Measurements from ENCODE around the gene STRIT1. TPM values are rescaled to one million over a fixed set of nuclear protein-coding genes. Genes with fewer than 3 reads are reported as not detected.

The STRIT1 gene
- not detected for polyA plus RNA-seq (2013, experiment 1 of 2; ENCODE audit: insufficient read length)
- not detected for polyA plus RNA-seq (2013, experiment 2 of 2; ENCODE audit: insufficient read length)

DNA sequence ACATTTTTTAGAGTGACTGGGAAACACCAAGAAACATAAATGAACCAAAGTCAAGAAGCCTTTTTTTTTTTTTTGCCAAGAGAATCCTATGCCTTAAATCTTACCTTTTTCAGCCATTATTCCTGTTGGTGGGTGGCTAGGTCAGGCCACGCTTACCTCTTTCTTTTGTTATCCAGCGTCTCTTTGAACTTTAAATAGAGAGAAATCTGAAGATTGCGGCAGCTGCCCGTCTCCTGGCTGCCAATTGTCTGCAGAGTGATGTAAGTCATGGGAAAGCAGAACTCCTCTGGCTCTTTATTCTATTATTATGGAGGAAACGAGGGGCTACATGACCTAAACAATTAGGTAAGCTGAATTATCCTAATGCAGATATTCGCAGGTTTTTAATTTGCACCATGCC, at the start of gene STRIT1:
TSS of gene STRIT1 (minus strand) at position 168 of the 400 bp plus-strand sequence.
- no peak for DNase-seq

DNA sequence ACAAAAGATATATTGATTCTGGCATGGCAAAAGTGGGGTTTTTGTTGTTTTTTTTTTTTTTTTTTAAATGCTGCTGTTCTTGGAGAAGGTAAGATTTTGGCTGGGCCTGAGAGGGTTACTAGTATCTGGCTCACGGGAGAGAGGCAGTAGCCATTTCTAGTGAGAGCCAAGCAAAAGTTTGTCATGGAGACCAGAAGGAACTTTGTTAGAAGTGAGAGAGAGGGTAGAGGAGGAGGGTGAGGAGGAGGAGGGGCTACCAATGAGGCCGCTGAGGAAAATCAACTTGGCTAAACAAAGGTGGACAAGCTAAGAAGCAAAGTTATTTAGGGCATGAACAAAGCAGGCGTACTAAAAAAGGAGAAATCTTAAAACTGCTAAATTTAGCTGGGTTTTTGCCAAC, 48.9 kb upstream of the STRIT1 start:
- no peak for DNase-seq

DNA sequence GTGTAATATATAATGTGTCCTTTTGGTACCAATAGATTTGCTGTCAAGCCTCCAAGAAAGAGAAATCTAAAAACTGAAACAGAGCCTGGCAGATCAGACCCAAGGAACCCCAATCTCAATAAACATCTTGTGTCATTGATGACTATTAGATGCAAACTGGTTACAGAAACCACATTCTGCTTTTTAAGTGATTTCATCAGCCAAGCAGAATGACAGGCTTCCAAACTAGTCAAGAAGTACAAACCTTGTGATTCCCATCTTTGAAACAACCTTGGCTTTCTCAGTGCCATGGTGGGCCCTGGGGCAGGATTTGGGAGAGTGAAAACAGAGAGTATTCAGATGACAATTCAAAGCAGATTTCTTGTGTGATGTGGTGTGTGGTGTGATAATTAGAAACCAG, 45.6 kb upstream of the STRIT1 start:
- no peak for DNase-seq

DNA sequence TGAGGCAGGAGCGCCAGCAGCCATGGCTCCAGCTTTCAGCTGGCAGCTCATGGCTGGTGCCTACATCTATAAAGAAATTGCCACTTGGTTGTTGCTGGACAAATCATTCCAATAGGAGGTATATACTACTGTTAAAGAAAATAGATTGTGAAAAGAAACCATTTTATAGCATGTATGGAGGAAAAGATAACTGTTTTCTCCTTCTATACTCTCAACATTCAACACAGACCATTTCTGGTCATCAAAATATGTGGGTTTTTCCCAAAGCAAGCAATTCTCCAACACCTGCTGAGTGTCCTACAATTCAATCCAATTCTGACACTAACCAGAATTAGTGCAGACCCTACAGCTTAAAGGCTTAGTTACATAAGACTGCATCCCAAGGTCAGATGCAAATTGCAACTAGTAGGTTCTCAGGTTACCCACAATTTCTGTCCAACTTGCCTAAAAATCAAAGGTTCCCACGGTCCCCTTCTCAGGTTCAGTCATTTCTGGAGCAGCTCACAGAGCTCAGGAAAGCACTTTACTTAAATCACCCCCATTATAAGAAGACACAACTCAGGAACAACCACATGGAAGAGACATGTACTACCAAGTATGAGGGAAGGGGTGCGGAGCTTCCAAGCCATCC, 42.4 kb upstream of the STRIT1 start:
- no peak for DNase-seq

DNA sequence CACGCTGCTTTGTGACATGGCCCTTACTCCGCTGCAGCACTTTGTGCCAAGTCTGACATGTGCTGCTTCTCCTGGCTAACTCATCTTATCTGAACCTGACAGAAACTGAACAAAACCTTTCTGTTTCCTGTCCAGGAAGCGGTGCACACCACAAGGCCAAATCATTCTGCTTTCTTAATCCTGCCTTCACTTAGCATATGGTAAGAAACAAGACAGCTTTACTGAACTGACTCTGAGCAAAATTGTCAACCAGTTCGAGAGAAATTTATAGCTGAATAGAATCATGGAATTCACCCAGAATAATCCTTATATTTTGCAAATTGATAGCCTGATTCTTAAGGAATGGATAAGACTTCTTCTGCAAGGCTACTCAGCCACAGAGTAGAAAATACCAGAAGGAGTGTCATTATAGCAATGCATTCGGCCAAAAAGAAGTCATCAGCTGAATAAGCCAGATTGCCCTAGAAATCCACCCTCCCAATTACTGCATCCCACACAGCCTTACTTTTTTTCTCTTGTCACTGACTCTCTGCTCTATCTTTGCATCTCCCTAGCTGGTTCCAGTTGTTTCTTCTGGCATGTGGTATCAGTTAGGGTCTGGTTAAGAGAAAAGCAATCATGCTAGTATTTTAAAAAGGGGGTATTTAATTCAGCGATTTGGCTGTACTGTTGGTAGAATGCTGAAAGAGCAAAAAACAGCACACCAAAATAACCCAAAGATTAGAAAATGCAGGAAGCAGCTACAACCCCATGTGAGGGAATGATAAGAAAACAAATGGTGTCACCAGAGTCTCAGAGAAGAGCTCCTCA, 41.6 kb upstream of the STRIT1 start:
- DNase-seq, result no peak

DNA sequence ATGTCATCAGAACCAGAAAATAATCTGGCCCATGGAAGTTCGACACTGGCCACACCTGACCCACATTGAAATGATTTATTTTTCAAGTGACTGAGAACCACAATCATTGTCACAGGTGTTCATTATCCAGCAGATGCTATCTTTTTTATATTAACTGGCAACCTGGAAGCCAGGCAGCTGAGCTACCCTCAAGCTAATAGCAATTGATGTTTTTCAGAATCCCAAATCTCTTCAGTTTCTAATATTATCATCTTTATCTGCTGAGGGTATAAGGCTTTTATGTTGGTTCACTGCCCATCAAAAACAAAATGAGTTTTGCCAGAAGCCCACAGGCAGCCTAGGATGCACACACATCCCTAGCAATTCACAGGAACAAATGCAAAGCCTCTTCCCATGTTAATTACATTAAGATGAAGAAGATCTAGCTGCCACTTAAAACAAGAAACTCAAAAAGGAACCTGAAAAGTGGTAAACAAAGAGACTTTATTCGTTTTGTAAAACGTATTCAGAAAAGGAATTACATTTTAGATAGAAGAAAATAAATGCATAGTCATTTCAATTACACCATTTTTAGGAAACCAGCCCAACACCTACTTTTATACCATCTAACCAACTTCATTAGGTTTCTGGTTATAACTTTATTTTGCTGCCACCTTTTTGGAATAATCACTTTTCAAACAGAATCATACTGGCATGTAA, 40.9 kb upstream of the STRIT1 start:
- DNase-seq, result no peak

DNA sequence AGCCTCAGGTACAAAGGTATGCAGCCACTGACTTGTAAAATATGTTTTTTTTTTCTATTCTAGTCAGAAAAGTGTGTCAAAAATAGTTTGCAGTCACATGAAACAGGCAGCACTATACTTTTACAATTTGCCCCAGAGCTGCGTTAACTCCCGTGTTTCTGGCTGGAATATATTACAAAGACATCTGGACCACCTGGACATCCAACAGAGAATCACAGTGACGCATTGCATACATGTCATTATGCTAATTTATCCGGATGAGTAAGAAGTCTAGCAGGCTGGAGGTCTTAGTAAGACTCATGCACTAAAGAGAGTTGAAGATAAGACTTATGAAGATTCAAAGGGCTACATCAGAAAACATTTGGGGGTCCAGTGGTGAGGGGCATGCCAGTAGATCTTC, 39.2 kb upstream of the STRIT1 start:
- no peak for DNase-seq

DNA sequence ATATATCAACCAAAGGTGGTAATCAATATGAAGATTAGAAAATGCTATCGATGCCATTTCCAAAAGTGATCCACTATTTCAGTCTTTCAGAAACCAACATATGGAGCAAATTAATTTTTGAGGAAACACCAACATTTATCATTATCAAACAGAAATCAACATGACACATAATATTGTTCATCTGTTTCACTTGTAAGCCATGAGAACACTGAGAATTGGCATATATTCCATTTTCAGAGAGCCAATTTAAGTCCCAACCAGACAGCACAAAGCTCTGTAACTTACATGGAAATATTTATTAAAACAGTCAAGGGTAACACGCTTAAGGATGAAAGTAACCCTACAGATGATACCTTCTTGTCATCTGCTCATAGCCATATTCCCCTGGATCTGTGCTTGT, 37.6 kb upstream of the STRIT1 start:
- DNase-seq, result no peak

DNA sequence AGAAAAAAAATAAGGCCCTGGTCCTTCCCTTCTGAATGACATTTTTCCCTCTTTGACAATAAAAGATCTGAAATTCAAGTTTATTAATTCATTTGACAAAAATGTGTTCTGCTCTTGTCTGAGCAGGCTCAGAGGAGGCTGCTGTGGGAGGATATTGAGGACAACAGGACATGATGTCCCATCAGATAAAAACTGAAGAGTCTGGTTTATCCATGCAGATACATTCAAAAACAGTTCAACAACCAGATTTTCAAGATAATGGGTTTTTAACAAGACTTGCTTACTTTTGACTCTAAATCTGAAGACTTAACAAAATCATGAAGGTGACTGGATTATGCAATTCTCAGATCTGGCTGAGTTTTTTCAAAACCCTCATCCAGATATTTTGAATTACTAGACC, 36.9 kb upstream of the STRIT1 start:
- no peak for DNase-seq

DNA sequence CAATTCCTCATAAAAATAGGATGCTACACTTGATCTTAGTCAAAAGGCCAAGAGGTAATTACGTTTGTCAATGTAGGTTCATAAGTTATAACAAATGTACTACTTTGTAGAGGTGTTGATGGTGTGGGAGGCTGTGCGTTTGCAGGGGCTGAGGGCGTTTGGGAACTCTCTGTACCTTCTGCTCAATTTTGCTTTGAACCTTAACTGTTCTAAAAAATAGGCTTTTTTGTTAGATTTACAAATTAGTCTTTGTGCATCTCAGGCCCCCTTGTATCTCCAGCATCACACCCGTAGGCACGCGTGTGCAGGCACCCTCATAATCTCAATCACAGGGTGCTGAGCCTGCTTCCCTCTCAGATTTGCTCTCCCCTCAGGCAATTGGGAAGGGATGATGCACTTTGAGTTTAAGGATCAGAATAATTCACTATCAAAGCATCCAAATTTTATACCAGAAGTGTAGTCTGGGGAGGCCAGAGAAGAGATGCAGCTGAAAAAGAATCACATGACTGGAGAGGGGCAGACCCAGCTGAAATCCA, 36.1 kb upstream of the STRIT1 start:
- DNase-seq, result no peak

DNA sequence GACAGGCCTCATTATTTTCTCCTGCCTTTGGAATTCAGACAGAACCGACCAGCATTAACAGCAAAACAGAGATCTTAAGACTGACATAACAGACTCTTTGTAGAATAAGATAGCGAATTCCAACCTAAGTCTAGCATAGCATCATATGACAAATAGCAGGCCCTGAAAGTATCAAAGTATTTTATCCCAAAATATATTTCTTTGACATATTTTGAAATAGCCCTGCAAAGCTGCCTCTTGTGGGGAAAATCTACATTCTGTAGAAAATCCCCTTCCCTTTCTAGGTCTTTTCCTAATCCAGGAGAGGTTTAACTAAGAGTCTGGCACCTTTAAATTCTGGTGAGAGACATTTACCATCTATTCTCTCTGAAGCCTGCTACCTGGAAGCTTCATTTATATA, 34.4 kb upstream of the STRIT1 start:
- no peak for DNase-seq

DNA sequence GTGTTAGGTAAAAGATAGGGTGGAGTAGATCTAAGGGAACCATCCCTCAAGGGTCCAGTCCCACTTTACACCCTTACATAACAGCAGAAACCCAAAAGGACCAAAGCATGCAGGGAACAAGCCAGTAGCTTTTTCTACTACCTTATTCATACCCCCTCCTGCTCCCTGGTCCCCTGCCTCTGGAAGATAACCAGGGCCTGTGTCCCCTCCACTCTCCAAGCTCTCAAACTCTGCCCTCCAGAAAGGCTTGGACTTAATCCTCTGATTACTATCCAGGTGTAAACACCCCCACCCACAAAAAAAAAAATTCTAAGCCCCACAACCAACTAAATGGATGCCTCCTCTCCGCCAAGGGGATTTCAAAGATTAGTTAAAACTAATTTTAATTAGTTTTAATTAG, 33.9 kb upstream of the STRIT1 start:
- DNase-seq, result no peak

DNA sequence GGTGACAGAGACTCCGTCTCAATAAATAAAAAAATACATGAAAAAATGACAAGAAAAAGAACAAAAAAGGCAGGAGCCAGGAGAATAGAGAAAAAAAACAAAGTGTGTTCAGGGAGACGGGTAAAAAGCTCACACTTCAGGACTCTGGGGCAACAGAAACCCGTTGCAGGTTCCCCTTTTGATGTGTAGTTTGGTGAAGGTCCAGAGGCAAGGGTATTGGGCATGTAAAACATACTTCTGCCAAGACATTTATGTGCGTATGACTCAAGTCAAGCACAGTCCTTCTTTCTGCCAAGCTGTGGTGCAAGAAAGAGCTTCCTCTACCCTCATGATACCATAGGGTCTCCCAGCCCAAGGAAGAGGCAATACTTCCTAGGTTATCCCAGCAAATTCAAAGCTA, 33.4 kb upstream of the STRIT1 start:
- no peak for DNase-seq

DNA sequence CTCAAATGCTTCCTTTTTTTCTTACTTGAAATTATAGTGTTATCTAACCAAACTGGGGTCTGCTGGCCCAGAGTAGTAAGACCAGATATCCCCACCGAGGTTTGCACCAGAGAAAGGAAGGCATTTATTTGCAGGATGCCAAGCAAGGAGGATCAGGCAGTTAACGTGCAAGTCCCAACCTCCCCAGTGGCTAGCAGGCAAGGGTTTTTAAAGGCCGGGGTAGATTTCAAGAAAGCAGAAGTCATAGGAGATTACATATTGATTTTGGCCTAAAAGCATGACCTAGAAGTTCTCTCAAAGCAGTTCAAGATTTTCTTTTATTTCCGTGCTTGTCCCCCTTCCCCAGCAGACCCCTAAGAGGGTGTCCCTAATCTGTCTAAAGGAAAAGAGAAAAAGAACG, 32.8 kb upstream of the STRIT1 start:
- no peak for DNase-seq

DNA sequence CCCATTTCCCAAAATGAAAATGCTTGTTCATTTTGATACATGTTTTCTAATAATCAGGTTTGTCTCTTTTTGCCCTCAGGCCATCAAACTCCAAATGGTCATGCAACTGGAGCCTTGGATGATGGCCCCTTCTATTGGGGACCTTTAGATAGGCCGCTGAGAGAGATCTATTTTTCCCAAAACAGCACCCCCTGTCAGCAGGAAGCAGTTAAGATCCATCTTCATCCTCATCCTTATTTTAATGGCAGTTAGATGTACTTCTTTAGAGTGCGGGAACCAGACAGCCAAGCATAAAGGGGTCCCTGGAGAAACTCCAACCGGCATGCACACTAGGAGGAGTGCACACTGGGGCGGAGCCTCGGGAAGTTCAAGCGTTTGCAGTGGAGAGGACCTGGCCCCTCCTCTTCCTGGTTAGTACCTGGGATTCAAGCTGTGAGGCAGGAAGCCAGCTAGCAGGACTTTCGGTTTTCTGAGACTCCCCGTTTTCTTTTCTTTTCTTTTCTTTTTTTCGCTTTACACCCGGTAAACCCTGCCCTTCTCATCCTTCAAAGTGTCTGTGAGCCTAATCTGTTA, 31.9 kb upstream of the STRIT1 start:
- no peak for DNase-seq

DNA sequence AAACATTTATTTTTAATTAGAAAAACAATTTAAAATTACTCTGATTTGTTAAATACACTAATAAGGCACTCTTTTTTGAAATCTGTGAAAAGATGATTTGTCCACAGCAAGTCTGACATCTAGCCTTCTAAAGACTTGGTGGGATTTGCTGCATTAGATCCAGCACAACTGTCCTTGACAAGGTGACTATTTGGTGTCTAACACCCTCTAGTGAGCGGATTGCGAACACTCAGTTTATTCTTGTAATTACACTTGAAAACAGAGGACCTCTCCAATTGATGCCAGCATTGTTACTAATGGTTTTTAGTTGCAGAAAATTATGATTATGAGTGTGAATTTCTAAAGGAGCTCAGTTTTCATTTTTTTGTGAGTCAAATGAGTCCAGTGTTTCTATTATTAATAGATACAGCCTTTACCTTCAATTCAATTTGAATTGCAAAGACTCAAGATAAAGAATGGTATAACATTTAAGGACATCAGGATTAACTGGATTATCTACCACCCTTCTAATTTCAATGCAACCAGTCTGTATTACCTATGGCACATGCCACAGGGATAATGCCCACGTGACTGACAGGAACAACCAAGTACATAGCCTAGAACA, 29.7 kb upstream of the STRIT1 start:
- peak; percentile 76 for DNase-seq

DNA sequence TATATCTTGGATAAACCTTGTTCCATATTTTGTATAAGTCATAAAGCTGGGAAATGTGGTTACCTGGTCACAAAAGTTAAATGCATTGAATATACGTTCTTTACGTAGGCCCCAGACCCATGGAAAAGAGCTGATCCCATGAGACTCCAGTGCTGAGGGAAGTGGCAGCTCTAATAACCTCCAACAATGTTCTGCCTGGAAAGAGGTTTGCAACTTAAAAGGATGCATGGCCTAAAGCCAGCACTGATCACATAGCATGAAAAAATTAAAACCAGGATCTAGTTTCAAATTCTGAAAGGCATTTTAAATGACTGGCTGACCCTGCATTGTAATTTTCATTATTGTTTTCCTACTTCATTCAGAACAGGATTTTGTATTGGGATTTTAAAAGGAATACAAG, 27.9 kb upstream of the STRIT1 start:
- DNase-seq, result no peak

DNA sequence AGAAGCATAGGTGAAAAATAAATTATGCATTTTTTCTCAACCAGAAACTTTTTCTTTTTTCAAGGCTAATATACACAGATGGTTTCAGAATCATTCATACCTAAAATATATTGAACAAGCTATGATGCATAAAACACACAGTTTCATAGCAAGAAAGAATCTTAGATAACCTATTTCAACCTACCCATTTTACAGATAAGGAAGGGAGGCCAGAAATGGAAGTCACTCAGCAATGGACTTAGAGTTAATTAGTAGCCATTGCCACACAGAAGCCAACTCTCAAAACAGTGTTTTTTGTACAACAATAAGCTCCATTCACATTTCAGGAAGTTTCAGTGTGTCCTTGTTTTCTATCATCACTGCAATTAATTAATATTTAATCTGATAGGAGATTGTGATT, 27.5 kb upstream of the STRIT1 start:
- no peak for DNase-seq

DNA sequence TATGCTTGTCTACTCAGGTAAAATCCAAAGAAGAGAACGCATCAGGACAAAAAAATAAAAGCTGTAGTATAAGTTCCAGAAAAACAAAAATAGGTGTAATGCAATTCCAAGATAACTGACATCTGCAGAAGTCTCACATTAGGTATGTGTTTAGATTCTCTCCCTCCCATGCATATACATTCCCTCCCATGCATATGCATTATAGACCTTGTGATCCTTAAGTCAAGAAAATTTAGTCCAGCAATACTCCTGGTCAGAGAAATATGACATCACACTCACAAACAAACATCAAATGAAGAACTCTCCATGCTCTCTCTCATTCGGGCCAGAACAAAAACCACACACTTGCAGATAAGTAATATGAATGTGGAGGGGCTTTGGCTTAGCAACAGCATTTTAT, 25.3 kb upstream of the STRIT1 start:
- DNase-seq, result no peak

DNA sequence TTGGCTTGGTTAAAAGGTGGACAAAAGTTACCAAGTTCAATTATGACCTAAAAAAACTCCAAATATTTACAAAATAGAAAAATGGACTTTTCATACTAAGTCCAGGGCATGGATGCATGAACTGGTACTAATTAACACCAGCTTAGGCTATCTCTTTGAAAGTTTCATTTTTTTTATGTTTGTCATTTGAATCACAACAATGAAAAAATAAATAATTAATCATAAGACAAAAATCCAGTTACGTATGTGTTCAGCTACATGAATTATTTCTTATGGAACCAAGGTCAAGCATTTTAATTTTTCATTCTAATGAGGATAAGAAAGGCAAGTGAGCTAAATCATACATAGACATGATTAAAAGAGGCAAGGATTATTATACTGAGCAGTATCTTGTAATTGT, 23.7 kb upstream of the STRIT1 start:
- peak; percentile 36 for DNase-seq

DNA sequence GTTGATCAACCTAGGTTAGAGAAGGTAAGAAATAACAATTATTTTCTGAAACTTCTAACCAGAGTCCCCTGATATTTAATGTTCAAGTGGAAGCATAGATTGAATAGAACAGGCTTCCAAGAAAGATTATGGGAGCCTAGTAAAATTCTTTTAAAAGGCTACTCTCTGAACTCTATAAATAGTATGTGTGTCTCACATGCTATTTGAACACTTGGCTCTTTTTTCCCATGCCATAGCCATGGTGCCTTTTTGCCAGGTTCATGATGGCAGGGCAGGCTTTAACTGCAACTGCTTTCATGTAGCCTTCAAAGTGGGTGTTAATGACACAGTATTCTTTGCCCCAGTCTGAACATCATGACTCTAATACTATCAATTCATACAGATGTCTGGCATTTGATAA, 22.9 kb upstream of the STRIT1 start:
- DNase-seq, result no peak

DNA sequence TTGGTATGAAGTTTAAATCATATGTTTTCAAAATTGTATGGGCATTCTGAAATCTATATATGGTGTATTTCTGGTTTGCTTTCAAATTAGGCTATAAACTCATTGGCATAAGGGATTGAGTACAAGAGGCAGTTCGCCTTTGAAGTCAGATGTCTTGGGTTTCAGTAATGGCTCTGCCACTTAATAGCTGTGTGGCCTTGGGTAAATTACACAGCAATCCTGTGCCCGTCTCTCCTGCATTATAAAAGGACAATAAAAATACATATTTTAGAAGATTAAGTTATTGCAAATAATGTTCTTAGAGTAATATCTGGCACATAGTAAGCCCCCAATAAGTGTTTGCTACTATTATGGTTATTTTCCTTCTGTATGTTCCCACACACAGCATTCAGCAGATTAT, 20.4 kb upstream of the STRIT1 start:
- DNase-seq, result no peak

DNA sequence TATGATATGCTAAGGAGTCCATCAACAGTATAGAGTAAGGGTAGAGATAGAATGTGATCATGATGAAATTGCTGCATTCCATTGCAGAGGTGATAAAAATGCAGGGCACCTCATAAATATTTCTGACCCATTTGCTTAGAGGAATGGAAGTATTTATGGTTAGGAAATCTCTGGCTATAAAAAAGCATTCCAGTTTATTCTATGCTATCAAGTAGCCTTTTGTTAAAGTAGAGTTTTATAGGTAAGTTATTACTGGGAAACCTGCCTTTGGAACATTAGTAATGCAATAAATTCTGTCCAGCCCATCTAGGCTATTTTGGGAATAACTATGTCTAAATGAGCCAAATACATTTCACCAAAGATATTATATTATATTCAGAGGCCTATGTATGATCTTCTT, 19.8 kb upstream of the STRIT1 start:
- peak; percentile 11 for DNase-seq
